GM12878 (cell line): ENCODE data around the gene AP5Z1. TPM values are rescaled to one million over a fixed set of nuclear protein-coding genes. Genes with fewer than 3 reads are reported as not detected.

ENCODE experiments used
- BCL11A ChIP-seq: IDR thresholded peaks from 2 replicates; pipeline ENCODE4 v1.6.1; 2011; ENCODE audit warnings: low read depth, low read length
- BHLHE40 ChIP-seq, 2 experiments: fragments of 450-650 bp in 1 of 2; IDR thresholded peaks; 2 replicates each; pipeline ENCODE4 v1.6.1; 2011 to 2017; ENCODE audit warnings: low read depth in 2 of 2, borderline replicate concordance in 1 of 2, improper control_type of control experiment in 1 of 2, low read length in 1 of 2, mild to moderate bottlenecking in 1 of 2
- BMI1 ChIP-seq: fragments of 450-650 bp; IDR thresholded peaks from 2 replicates; pipeline ENCODE4 v1.6.1; 2016; ENCODE audit warnings: mild to moderate bottlenecking, moderate library complexity, borderline replicate concordance
- JUNB ChIP-seq: IDR thresholded peaks from 2 replicates; pipeline ENCODE4 v1.6.1; 2016; ENCODE audit warnings: antibody characterized with exemption, mild to moderate bottlenecking
- NFIC ChIP-seq: IDR thresholded peaks from 2 replicates; pipeline ENCODE4 v1.6.1; 2012; ENCODE audit warnings: low read depth, mild to moderate bottlenecking, inconsistent platforms, low read length, moderate library complexity
- POU2F2 ChIP-seq: IDR thresholded peaks from 3 replicates; pipeline ENCODE4 v1.6.1; 2011; ENCODE audit warnings: low read depth, mild to moderate bottlenecking, low read length, borderline replicate concordance
- RAD21 ChIP-seq: IDR thresholded peaks from 2 replicates; pipeline ENCODE4 v1.6.1; 2011; ENCODE audit warnings: mild to moderate bottlenecking, low read depth, low read length, moderate library complexity; ENCODE audit not compliant: insufficient read depth
- RAD51 ChIP-seq: fragments of 450-650 bp; IDR thresholded peaks from 2 replicates; pipeline ENCODE4 v1.6.1; 2016; ENCODE audit warnings: moderate library complexity, mild to moderate bottlenecking, inconsistent platforms
- RCOR1 ChIP-seq: conservative IDR thresholded peaks from 2 replicates; pipeline ENCODE4 v1.6.1; 2012; ENCODE audit warnings: low read depth, low read length, improper control_type of control experiment
- RUNX3 ChIP-seq: IDR thresholded peaks from 2 replicates; pipeline ENCODE4 v1.6.1; 2012; ENCODE audit warnings: low read length, inconsistent platforms
- YY1 ChIP-seq: IDR thresholded peaks from 2 replicates; pipeline ENCODE4 v1.6.1; 2011; ENCODE audit warnings: low read depth, mild to moderate bottlenecking, low read length
- polyA plus RNA-seq, 11 experiments: library from polyadenylated mRNA; depleted of rRNA in 4 of 11; unstranded in 6 of 11; stranded (reverse) in 5 of 11; fragments of >200 nt; fragmentation: Nextera tagmentation in 4 of 11; fragmentation: Illumina TruSeq in 1 of 11; extraction: Ambion mirVana in 4 of 11; extraction: Trizol in 1 of 11; gene quantifications; 1 replicate in 1 of 11; 2 replicates in 10 of 11; pipeline versions ENCODE4 v1.2.1 to v1.2.3, GENCODE V29; 2011 to 2016; ENCODE audit warnings: inconsistent platforms in 2 of 11, missing spikeins in 2 of 11, low read depth in 1 of 11
- total RNA-seq, 4 experiments: library from RNA; depleted of rRNA in 3 of 4; stranded (reverse); fragments of >200 nt in 3 of 4; fragmentation: Illumina TruSeq in 1 of 4; extraction: Trizol in 1 of 4; gene quantifications; 2 replicates each; pipeline versions ENCODE4 v1.2.1 to v1.2.3, GENCODE V29; 2013 to 2021
- TF ChIP-seq, protein P1 (sequence below): IDR thresholded peaks from 2 replicates; pipeline ENCODE4 v1.6.1; 2011; ENCODE audit warnings: borderline replicate concordance, low read depth, mild to moderate bottlenecking, moderate library complexity, low read length; ENCODE audit not compliant: insufficient read depth, poor library complexity, severe bottlenecking
- TF ChIP-seq, protein P2 (sequence below): fragments of 450-650 bp; IDR thresholded peaks from 2 replicates; pipeline ENCODE4 v1.6.1; 2016; ENCODE audit warnings: mild to moderate bottlenecking

AP5Z1 gene
- total and polyA plus RNA-seq, 10 of the 15 experiments (the other 5 are each of a cell fraction or from before 2014, with no cell fraction given), result 0.37 to 43.4 (median 19.4) TPM

DNA sequence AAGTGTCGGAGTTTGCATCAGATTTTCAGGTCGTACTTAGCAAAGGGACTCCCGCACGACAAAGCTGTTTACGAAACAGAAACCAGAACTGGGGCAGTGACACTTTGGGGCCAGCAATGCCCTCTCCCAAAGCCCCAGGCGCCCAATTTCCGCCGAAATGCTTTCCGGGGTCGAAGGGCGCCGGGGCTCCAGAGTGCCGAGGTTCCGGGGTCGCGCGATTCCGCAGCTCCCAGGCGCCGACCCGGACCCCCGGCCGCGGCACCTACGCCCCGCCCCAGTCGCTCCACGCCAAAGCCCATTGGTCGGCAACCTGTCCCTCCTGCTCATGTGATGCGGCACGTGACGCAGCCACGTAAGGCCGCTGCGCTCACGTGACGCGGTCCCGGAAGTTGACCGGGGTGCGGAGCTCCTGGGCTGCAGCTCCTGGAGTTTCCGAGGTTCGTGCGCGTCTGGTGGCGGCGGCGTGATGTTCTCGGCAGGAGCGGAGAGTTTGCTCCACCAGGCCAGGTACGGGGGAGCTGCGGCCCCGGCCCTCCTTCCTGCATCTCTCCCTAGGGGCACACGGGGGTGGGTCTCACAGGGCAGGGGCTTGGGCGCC, at the start of gene AP5Z1 (continued):
- 0 out of 2 replicates have a peak, but pooled peaks have one; percentile 17 for TF ChIP-seq BCL11A
- TF ChIP-seq RAD21, result no peak
- TF ChIP-seq RCOR1, result no peak; the same call in 1 of the 2 replicates
- TF ChIP-seq RAD51, result peak; percentile 100
- TF ChIP-seq RUNX3, result peak; percentile 17; the same call in 1 of the 2 replicates
- TF ChIP-seq, protein P1, sequence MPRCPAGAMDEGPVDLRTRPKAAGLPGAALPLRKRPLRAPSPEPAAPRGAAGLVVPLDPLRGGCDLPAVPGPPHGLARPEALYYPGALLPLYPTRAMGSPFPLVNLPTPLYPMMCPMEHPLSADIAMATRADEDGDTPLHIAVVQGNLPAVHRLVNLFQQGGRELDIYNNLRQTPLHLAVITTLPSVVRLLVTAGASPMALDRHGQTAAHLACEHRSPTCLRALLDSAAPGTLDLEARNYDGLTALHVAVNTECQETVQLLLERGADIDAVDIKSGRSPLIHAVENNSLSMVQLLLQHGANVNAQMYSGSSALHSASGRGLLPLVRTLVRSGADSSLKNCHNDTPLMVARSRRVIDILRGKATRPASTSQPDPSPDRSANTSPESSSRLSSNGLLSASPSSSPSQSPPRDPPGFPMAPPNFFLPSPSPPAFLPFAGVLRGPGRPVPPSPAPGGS, result peak; percentile 17
- TF ChIP-seq, protein P2, sequence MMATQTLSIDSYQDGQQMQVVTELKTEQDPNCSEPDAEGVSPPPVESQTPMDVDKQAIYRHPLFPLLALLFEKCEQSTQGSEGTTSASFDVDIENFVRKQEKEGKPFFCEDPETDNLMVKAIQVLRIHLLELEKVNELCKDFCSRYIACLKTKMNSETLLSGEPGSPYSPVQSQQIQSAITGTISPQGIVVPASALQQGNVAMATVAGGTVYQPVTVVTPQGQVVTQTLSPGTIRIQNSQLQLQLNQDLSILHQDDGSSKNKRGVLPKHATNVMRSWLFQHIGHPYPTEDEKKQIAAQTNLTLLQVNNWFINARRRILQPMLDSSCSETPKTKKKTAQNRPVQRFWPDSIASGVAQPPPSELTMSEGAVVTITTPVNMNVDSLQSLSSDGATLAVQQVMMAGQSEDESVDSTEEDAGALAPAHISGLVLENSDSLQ, result peak; percentile 97
- peak; percentile 57 for TF ChIP-seq YY1
- TF ChIP-seq POU2F2, result peak; percentile 72; the same call in 2 of the 3 replicates
- peak; percentile 15; the same call in 1 of the 2 replicates for TF ChIP-seq JUNB
- TF ChIP-seq NFIC, result peak; percentile 93
- no peak for TF ChIP-seq BMI1
- peak; percentile 98 to 100 for TF ChIP-seq BHLHE40 (IDR thresholded peaks at IDR 0.05; ENCODE audit: borderline replicate concordance in 1 of 2, low read depth in 2 of 2, low read length in 1 of 2)
